Coronary artery (tissue), 2 donors: ENCODE results near the gene ARHGAP18.
A peak's percentile ranks its signal among the peaks of the same experiment; 100 is the strongest.

Source experiments
- DNase-seq: peaks from one replicate; pipeline ENCODE4 v3.0.0-alpha.2; 2017; ENCODE audit warnings: low spot score
- H3K27ac ChIP-seq, 2 donors: fragments of 200-600 bp; sonication (generic); one replicate each; pipeline ENCODE4 v1.5.1; 2016 to 2019
- H3K4me3 ChIP-seq: fragments of 200-600 bp; sonication (generic); 2 replicates; pipeline ENCODE4 v1.5.1; 2016; ENCODE audit warnings: mild to moderate bottlenecking, moderate library complexity
- CTCF ChIP-seq: fragments of 200-600 bp; sonication (generic); IDR thresholded peaks from one replicate; pipeline ENCODE4 v1.5.1; 2019; ENCODE audit warnings: antibody characterized with exemption

The ARHGAP18 gene

GRCh38 chr6:129672881-129673631 is 36.9 kb downstream of the ARHGAP18 start:
- no peak overlapping the region for H3K4me3 ChIP-seq
- no peak for DNase-seq
- H3K27ac ChIP-seq = peak overlapping the region; percentile 22 to 76
- no peak for TF ChIP-seq CTCF

DNA sequence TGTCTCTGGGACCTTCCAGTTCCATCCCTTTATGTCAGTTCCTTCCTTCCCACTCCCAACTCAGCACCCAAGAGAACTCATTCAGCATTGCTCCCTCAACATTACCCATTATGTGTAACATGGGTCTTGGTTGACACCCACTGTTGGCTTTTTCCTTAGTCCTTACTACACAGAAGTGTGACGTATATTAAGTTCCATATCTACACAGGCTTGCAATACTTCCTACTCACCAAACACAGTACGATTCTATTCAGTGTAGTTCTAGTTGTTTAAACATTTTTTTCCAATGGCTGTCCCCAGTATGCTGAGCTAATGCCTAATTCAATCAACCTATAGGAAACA is 37.7 kb downstream of the ARHGAP18 start:
- H3K27ac ChIP-seq = peak overlapping the region; percentile 38 to 76
- no peak overlapping the region for H3K4me3 ChIP-seq
- no peak for TF ChIP-seq CTCF
- DNase-seq = no peak

DNA sequence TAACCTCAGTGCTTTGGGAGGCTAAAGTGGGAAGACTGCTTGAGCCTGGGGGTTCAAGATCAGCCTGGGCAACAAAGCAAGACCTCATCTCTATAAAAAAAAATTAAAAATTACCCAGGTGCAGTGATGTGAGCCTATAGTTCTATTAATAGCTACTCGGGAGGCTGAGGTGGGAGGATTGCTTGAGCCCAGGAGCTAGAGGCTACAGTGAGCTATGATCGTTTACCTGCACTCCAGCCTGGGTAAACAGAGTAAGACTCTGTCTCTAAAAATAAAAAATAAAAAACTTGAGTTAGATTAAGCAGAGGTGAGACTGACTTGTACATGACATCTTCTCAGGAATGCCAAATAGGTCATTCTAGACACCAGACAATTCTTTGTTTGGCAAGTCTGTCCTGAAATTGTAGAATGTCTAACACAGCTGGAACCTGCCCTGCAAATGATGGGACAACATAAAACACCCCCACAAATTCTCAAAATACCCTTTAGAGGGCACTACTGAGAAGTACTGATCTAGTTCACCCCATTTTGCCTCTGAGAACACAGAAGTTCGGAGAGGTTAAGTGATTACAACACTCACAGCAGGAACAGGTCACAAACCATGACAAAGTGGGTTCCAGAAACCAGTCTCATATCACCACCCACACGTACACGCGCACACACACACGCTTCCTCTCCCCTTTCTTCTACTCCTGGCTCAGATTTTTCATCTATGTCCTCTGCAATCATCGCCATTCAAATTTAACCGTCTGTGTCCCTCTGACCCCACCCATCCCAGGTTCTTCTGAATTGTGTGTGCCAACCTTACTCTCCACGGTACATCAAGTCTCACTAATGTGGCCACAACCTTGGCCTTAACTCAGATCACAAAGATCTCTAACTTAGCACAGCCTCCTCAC is 38.3 kb downstream of the ARHGAP18 start:
- no peak for TF ChIP-seq CTCF
- Histone ChIP-seq H3K27ac (peak overlapping the region; percentile 38 to 76), H3K4me3 (no peak overlapping the region)
- no peak for DNase-seq

DNA sequence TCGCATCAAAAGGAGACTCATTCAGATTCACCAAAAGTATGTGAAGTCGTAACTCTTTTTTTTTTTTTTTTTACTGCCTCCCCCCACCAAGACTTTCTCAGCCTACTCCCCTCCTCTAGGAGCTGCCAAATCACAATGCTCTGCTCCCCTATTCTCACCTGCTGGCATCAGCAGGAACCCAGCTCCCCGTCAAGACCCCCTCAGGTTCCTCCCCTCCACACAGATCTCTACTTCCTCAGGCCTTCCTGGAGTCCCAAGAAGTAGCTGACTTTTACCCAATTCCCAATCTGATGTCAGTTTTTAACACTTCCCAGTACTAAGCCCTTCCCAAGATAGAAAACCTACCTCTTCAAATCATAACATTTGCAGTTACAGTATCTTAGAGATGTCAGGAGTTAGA is 39.3 kb downstream of the ARHGAP18 start:
- H3K27ac ChIP-seq = no peak overlapping the region
- TF ChIP-seq CTCF = no peak
- no peak overlapping the region for H3K4me3 ChIP-seq
- DNase-seq = no peak

DNA sequence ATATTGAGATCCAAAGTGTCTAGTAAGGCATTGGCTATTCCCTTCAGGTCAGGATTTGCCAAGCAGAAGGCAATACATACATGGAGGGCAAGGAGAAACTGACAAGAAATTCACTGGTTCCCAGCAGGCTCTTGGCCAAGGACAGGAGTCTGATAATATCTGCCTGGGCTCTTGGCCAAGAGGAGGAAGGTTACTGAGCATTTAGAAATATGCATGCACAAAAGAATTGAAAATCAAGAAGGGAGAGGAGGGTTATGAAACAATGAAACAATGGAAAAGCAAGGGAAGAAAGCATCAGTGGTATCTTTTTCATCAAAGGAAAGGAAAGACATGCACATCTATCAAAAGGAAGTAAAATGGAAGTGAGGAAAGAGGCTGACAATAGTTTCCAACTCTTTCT is 42.4 kb downstream of the ARHGAP18 start:
- DNase-seq = no peak
- Histone ChIP-seq H3K27ac (no peak overlapping the region), H3K4me3 (no peak overlapping the region)
- no peak for TF ChIP-seq CTCF

DNA sequence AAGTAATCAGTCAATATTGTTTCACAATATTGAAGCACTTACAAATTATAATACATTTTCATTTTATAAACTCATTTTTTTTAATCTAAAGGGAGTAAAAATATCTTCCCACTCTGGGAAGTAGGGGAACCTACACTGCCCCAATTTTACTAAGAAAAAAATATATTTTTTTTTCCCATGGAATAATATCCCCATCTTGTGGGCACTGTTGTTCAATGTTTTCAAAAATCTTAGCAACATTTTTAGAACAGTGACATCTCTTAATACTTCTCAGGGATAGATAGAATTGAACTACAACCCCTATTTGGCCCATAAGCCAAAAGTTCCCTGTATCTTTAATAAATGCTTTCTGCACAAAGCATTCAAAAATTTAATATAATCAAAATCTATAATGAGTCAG is 42.9 kb downstream of the ARHGAP18 start:
- no peak for DNase-seq
- no peak for TF ChIP-seq CTCF
- Histone ChIP-seq H3K27ac (no peak overlapping the region), H3K4me3 (no peak overlapping the region)
